Epithelial cell of esophagus (primary cell): Measurements from ENCODE around the gene ZNF575.

ENCODE experiments used
- DNase-seq: peaks from one replicate; pipeline ENCODE4 v3.0.0; 2010; ENCODE audit warnings: low read depth
- H3K4me3 ChIP-seq: 2 replicates; pipeline ENCODE4 v1.5.1; 2011; ENCODE audit warnings: mild to moderate bottlenecking, low read length, control low read depth
- CTCF ChIP-seq: IDR thresholded peaks from 2 replicates; pipeline ENCODE4 v1.5.1; 2011; ENCODE audit warnings: low read depth, mild to moderate bottlenecking, low read length, control low read depth, inconsistent platforms; ENCODE audit not compliant: insufficient read depth; ENCODE audit errors: missing control alignments

ZNF575 gene

GRCh38 chr19:43584484-43584883, 51.5 kb downstream of the ZNF575 start:
- DNase-seq = no peak
- no peak overlapping the region for H3K4me3 ChIP-seq
- TF ChIP-seq CTCF = no peak
